Ureter (tissue), 1 donor: ENCODE measurements around the gene AKAP5. TPM values are rescaled to one million over a fixed set of nuclear protein-coding genes. Genes with fewer than 3 reads are reported as not detected.

Source experiments
- DNase-seq: peaks from one replicate; pipeline ENCODE4 v3.0.0-alpha.2; 2020; ENCODE audit warnings: low spot score
- total RNA-seq: library from RNA; stranded (reverse); gene quantifications from one replicate; pipeline ENCODE4 v1.2.4, GENCODE V29; 2023
- donor health status: DM: yes; HTN: yes; CAD: no.

AKAP5 gene
- 0.96 TPM for total RNA-seq

DNA sequence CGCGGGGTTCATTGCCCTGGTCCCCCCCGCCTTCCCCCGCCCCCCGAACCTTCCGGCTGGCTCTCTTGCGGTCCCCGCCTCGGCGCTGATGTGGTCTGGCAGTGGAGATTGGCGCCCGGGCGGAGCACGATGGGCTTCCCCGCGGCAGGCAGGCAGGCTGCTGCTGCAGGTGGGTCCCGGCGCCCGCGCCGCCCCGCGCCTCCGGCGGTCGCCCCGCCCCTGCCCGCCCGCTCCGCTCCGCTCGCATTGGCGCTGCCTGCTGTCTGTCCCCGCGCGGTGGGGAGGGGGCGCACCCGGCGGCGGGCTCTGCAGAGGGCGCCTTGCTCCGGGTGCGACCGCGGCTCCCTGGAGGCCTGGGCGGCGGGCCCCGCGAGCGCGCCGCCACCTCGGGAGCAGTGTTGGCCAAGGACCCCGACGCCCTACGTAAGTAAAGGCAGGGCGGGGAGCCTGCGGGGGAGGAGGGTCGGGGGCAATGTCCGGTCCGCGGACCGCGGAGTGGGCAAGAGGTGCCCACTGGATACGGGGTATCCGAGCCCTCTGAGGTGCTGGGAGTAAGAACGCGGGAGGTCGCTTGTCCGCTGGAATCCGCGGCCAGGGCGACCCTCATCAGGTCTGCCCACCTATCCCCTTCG lies at the start of gene AKAP5:
Gene AKAP5 (plus strand): TSS at position 309 of the 632 bp plus-strand sequence. CDS start 2,896 bp downstream, outside the sequence.
- DNase-seq, result peak; percentile 55

DNA sequence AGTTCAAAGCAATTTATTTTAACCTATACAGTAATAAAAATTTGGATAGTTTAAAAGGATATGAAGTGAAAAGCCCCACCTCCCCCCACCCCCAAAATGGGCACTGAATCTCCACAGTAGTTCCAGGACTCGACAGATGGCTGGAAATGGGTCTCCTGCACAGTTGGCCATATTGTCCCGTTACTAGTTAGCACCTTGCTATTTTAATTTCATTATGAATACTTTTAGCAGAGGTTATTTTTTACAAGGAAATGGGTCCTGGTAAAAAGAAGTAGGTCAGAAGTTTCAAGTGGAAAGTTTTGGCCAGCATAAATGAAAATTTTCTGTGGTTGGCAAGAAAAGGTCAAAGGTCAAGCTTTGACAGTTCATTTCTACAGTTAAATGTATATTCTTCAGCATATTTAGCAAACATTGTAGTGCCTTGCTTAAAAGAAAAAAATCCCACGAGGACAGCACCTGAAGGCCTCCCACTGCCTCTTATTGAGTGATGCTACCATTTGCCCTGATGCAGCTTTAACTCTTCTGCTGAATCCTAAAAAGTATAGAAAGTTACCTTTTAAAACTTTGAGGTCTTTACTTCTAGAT lies 48.9 kb upstream of the AKAP5 start:
- no peak for DNase-seq

DNA sequence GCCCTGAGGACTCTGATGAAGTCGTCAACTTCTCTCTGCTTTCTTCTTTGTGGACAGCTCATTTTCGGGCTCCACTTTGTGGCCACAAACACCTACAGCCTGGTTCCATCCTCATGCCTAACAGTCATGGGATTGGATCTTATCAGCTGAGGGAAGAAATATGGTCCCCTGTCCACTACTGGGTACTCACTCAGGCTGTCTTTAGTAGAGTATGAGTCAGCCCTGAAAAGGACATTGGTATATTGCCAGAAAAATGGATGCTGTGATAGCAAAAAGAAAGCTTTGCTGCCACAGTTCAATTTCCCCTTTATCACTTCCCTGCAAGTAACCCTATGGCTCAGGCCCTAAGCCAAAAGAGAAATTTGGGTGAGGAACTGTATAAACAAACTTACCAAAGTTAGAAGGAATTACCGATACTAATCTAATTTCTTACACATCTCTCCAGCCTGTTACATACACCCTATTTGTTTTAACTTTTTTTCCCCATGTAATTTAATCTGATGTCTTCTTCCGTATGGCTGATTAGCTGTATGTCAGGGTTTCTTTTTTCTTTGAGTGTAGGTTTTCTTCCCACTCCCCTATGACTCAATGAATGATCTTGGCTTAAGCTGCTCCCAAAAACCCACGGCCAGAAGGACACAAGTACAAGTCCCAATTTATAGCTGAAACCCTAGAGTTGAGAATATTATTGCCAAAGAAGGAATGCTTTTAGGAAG lies 48.1 kb upstream of the AKAP5 start:
- no peak for DNase-seq

- no peak for DNase-seq
Observed at GRCh38 chr14:64417771-64418125, 47.6 kb upstream of the AKAP5 start.

DNA sequence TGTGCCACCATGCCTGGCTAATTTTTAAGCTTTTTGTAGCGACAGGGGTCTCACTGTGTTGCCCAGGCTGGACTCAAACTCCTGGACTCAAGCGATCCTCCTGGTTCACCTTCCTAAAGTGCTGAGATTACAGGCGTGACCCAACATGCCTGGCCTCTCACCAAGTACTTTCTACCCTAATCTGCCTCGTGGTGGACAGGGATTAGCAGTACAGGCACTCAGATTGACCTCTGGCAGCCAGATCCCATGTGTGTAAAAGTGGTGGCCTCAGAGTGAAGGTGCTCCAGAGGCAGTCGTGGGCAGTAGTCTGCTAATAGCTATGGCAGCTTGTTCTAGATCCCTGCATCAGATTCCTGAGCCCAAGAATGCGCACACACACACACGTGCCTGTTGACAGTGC lies 46.3 kb upstream of the AKAP5 start:
- DNase-seq, result no peak

- DNase-seq, result no peak
Observed at GRCh38 chr14:64421166-64421565, 44.1 kb upstream of the AKAP5 start.

DNA sequence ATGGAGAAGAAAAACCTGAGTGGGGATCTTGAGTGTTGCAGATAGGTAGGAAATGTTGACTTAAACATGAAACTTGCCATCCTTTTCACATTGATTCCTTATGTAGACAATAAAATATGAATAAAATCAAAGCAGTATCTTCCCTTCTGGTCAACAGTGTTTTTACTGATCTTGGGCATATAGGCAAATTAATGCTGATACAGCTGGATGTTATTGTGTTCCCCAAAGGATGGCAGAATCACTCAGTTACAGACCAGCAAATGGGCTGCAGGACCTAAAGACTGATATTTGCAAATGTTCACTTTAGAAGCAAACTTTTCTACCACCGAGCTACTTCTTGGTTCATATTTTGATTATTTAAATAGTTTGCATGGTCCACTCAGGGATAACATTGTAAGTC lies 43.3 kb upstream of the AKAP5 start:
- DNase-seq, result no peak

DNA sequence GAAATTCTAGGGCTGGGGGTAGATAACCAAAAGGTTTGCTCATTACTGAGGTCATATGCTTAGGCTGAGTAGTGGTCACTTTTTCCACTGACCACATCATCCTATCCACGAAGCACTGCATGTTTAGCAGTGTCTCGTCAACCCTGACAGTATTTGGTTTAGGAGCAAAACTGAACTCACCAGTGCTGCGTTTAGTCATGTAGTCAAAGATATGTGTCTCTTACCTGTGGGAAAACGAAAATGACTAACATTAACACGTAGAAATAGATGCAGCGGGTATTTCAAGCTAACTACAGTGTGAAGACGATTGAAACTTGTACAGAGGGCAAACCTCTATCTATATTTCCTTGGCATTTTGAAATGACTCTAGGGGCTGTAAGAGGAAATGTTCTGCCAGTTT lies 42.5 kb upstream of the AKAP5 start:
- DNase-seq, result no peak

- DNase-seq, result no peak
Observed at GRCh38 chr14:64423987-64424386, 41.3 kb upstream of the AKAP5 start.

- DNase-seq, result no peak
Observed at GRCh38 chr14:64434528-64434927, 30.8 kb upstream of the AKAP5 start.

GRCh38 chr14:64438181-64438841 lies 27.0 kb upstream of the AKAP5 start:
- DNase-seq, result no peak

- DNase-seq, result no peak
Observed at GRCh38 chr14:64439141-64439540, 26.2 kb upstream of the AKAP5 start.

DNA sequence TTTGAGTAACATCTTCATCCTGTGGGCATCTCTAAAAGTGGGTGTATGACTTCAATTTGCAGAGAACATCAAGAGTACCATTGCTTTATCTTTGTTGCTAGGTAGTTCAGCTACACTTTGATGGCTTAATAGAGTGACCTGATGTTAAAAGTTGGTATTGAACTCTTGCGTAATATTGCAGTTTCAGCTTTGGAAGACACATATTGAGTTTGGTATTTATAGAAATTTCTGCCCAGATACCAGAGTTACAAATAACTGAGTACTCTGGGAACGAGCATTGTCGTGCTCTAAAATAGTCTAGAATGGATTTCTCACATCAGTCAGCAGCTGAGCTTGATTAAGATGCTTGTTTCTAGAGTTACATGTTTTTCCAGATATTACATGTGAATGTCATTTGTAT lies 24.8 kb upstream of the AKAP5 start:
- no peak for DNase-seq

DNA sequence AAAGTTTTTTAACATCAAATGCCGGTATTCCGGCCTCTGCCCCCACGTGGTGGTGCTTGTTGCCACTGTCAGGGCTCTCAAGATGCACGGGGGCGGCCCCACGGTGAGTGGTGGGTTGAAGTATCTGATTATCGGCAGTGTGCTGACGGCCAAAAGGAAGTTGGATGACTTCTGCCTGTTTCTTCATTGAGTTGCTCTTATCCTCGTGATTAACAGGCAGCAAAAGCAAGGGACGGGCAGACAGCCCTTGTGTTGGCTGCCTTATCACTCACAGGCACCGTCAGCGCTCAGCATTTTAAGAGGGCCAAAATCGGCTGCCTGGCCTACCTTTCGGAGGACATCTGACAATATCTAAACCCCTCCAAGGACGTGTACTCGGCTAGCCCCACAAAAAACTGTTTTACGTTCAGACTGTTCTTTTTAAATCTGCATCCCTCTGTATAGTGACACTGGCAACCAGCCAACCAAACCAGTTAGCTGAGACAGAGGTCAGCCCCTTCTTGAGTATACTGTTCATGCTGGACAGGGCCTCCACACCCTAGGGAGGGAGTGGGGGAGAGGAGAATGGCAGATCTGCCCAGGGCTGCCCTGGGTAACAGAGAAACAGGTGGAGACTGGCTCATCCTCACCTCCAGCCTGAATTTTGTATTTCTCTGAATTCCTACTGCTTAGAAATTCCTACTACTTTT lies 22.9 kb upstream of the AKAP5 start:
- DNase-seq, result no peak

DNA sequence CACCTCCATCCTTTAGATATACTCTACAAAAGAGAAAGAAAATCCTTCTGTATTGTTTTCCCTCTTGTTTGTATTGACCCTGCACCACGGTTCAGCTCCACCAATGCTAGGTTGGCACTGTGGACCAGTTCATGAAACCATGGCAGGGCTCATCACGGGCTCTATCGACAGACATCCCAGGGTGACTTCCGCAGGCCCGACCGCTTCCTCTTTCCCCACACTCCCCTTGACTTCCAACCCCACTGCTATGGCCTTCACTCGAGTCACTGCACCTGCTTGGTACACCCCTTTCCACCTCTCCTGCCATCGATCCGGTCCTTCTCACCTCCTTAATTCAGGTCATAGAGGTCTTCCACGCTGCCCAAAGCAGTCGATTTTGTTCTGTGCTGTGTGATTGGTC lies 21.2 kb upstream of the AKAP5 start:
- no peak for DNase-seq

DNA sequence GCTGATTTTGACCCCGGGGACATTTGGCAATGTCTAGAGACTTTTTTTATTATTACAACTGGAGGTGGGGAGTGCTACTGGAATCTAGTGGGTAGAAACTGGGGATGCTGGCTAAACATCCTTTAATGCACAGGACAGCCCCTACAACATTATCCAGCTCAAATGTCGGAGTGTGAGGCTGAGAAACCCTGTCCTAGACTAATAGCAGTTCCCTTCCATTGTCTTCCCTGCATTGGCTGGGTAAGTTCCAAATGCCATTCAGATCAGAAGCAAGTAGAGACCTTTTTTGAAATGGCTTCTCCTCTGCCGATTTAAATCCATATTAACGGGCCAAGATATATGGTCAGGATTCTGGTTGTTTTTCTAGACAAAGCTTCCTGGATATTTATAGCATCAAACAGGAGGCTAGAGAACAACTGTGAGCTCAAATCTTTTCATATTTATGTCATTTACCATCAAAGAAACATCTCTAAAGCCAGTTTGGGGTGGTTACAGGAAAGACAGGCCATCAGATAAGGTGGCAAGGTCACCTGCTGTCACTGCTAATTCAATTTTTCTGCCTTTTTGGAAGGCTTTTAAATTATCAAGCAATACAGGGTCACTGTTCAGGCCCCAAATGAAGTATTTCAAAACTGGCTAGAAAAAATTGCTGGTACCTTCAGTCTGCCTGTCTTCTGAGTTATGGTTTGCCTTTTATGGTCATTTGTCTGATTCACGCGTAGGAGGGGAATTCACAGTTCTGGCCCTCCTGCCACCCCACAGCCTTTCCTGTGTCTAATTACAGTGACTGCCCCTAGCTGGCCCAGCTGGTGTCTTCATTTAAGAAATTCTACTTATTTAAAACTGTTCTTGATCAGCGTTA lies 20.1 kb upstream of the AKAP5 start:
- no peak for DNase-seq

DNA sequence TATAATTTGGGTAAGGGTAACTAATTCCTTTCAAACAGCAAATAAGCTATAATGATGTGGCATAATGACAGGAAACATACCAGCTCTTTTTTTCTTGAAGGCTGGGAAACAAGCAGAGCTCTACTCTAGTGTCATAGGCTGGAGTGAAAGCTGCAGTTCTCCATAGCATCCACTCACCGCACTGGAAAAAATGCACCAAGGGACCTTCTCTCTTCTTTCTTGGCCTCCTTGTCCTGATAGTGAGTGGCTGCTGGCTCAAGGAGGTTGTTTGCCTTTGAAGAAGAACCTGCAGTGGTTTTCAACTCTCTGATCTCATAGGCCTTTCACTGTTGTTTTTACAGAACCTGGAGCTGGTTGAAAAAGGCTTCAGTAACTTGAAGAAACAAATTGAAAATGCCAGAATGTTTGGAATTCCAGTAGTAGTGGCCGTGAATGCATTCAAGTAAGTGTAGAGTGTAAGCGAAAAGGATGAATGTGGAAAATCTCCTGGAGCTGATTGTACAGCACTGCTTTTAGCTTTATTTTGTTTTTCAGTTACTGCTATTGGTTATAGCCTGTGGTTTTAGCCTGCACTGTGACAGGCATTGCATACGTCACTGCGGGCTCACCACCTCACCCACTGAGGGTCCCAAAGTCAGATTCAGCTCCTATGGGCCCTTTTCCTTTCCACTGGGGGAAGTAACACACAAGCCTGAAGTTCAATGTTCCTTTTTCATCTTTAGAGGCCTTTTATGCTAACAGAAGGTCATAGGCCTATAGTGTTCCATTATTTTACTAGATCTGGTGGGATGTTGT lies 17.2 kb upstream of the AKAP5 start:
- DNase-seq, result no peak

GRCh38 chr14:64450255-64450654 lies 15.0 kb upstream of the AKAP5 start:
- no peak for DNase-seq

GRCh38 chr14:64454671-64455070 lies 10.6 kb upstream of the AKAP5 start:
- DNase-seq, result no peak

GRCh38 chr14:64459405-64460136 lies 5.7 kb upstream of the AKAP5 start:
- DNase-seq, result no peak
